CD4-positive, alpha-beta T cell (primary cell): Measurements from ENCODE around the gene DENND1A. TPM values are rescaled to one million over a fixed set of nuclear protein-coding genes. Genes with fewer than 3 reads are reported as not detected.

Source experiments
- ATAC-seq: fragments of 200-7000 bp; cut with Tn5 transposase; one replicate; pipeline ENCODE4 v1.10.0; 2022; ENCODE audit warnings: mild to moderate bottlenecking; ENCODE audit not compliant: poor library complexity
- CTCF ChIA-PET: fragments of 350-600 bp; sonication (Branson Sonifier 250); formaldehyde crosslinking; loops from one replicate; lab custom pipeline; 2021; ENCODE audit warnings: antibody characterized with exemption, inconsistent platforms; lab: Charles Lee
- POLR2A ChIA-PET: fragments of 350-600 bp; sonication (Branson Sonifier 250); formaldehyde crosslinking; loops from one replicate; lab custom pipeline; 2021; ENCODE audit warnings: antibody characterized with exemption, inconsistent platforms; lab: Charles Lee
- DNase-seq, 14 experiments: peaks; one replicate each; pipeline ENCODE4 v3.0.0-alpha.2; 2013 to 2020; ENCODE audit warnings: mixed read lengths in 2 of 14
- H3K27ac ChIP-seq, 2 donors: one replicate each; pipeline versions ENCODE4 v1.5.1 to v1.7.0; 2013; ENCODE audit warnings: low read length in 2 of 2, low read depth in 1 of 2, mild to moderate bottlenecking in 1 of 2
- H3K27me3 ChIP-seq, 2 experiments: 1 replicate in 1 of 2; 2 replicates in 1 of 2; pipeline versions ENCODE4 v1.6.1 to v1.7.0; 2013; ENCODE audit warnings: low read length in 2 of 2, control low read depth in 1 of 2, mild to moderate bottlenecking in 1 of 2, moderate library complexity in 1 of 2; ENCODE audit not compliant: insufficient read depth in 2 of 2, control insufficient read depth in 1 of 2
- H3K36me3 ChIP-seq: one replicate; pipeline ENCODE4 v1.6.1; 2013; ENCODE audit warnings: low read length, control low read depth; ENCODE audit not compliant: insufficient read depth
- H3K4me1 ChIP-seq: one replicate; pipeline ENCODE4 v1.6.1; 2013; ENCODE audit warnings: low read length, control low read depth; ENCODE audit not compliant: insufficient read depth
- H3K4me3 ChIP-seq: one replicate; pipeline ENCODE4 v1.5.1; 2013; ENCODE audit warnings: mild to moderate bottlenecking, low read length, moderate library complexity
- H3K9me3 ChIP-seq, 2 experiments: 1 replicate in 1 of 2; 2 replicates in 1 of 2; pipeline versions ENCODE4 v1.6.1 to v1.7.0; 2013; ENCODE audit warnings: low read length in 2 of 2, mild to moderate bottlenecking in 2 of 2, control low read depth in 1 of 2, moderate library complexity in 1 of 2; ENCODE audit not compliant: control insufficient read depth in 1 of 2, insufficient read depth in 1 of 2
- H3K27ac Mint-ChIP-seq: one replicate; pipeline ENCODE4 v1.8.0; 2020; ENCODE audit warnings: mixed read lengths
- H3K27me3 Mint-ChIP-seq: one replicate; pipeline ENCODE4 v1.8.0; 2021; ENCODE audit warnings: mixed read lengths
- H3K36me3 Mint-ChIP-seq: one replicate; pipeline ENCODE4 v1.8.0; 2021; ENCODE audit warnings: low read depth, mixed read lengths
- H3K4me1 Mint-ChIP-seq: one replicate; pipeline ENCODE4 v1.8.0; 2021; ENCODE audit warnings: low read depth, mixed read lengths
- H3K4me3 Mint-ChIP-seq: one replicate; pipeline ENCODE4 v1.8.0; 2020; ENCODE audit warnings: mild to moderate bottlenecking, mixed read lengths
- H3K9me3 Mint-ChIP-seq: one replicate; pipeline ENCODE4 v1.8.0; 2020; ENCODE audit warnings: mixed read lengths
- intact Hi-C, 2 experiments: fragments of 100-400 bp; cut with DNase I in 1 of 2; cut with micrococcal nuclease in 1 of 2; formaldehyde crosslinking; loops; one replicate each; pipeline versions ENCODE4 v1.15.1 to v1.9.0; 2023 to 2025; cut with DNase I, micrococcal nuclease
- total RNA-seq, 174 experiments: library from RNA in 2 of 174; stranded (reverse) in 2 of 174; gene quantifications; one replicate each; pipeline ENCODE4 v1.2.3 and lab custom pipeline; 2021 to 2026
- TF ChIP-seq, protein P1 (sequence below): fragments of 200-600 bp; IDR thresholded peaks from one replicate; pipeline ENCODE4 v1.8.0; 2022; ENCODE audit warnings: antibody characterized with exemption, mild to moderate bottlenecking

The DENND1A gene
- total RNA-seq, 2 experiments from 2014 or later = 20.0 to 20.6 TPM

DNA sequence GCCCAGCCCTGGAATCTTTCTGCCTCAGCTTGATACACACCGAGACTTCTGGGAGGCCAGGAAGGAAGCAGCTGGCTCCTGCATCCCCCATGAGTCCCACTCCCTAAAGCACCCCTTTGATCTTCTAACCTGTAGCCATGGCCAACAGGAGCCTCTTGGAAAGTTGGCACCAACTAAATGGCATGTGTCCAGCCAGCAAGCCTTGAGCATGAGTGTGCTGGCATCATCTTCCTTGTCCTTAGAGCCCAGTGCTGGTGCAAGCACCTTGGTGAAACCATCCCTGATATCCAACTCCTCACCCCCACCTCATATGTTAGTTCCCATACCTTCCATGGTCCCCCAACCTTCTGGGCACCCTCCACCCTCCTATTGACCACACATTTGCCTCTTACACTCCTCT lies 443.5 kb downstream of the DENND1A start:
- H3K4me1 Mint-ChIP-seq = no peaks in the 10 kb centered on the region
- ATAC-seq (no peak), DNase-seq (no peak)
- ChIA-PET POLR2A (no interaction called here), CTCF (no interaction called here)
- H3K27me3 ChIP-seq = no peaks in the 10 kb centered on the region
- H3K4me3 Mint-ChIP-seq = no peak overlapping the region
- no peaks in the 10 kb centered on the region for H3K4me1 ChIP-seq
- H3K27ac ChIP-seq = no peak overlapping the region
- no peaks in the 10 kb centered on the region for H3K36me3 ChIP-seq
- intact Hi-C loops = no loop called here
- no peaks in the 10 kb centered on the region for H3K27me3 Mint-ChIP-seq
- no peak overlapping the region for H3K27ac Mint-ChIP-seq
- H3K9me3 ChIP-seq = no peaks in the 10 kb centered on the region
- H3K36me3 Mint-ChIP-seq = no peaks in the 10 kb centered on the region
- no peak overlapping the region for H3K4me3 ChIP-seq
- no peaks in the 10 kb centered on the region for H3K9me3 Mint-ChIP-seq
- TF ChIP-seq, protein P1, sequence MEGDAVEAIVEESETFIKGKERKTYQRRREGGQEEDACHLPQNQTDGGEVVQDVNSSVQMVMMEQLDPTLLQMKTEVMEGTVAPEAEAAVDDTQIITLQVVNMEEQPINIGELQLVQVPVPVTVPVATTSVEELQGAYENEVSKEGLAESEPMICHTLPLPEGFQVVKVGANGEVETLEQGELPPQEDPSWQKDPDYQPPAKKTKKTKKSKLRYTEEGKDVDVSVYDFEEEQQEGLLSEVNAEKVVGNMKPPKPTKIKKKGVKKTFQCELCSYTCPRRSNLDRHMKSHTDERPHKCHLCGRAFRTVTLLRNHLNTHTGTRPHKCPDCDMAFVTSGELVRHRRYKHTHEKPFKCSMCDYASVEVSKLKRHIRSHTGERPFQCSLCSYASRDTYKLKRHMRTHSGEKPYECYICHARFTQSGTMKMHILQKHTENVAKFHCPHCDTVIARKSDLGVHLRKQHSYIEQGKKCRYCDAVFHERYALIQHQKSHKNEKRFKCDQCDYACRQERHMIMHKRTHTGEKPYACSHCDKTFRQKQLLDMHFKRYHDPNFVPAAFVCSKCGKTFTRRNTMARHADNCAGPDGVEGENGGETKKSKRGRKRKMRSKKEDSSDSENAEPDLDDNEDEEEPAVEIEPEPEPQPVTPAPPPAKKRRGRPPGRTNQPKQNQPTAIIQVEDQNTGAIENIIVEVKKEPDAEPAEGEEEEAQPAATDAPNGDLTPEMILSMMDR = no peak

DNA sequence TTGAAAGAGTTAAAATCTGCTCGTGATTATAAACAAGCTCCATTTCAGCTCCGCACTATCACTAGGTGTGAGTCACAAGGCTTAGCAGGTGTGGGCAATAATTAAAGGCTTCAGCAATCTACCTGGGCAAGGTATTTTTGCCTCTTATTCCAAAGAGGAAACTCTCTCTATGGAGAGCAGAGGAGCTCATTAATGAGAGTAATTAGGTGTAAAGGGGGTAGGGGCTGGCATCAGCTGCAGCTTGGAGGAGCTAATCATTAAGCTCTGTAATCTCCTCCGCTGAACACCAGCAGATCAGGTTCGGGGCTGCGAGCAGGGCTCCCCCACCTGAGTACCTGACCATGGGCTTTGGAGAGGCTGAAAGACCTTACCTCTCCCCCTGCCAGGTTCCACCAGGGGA lies 444.7 kb downstream of the DENND1A start:
- Histone ChIP-seq H3K9me3 (no peaks in the 10 kb centered on the region), H3K27ac (no peak overlapping the region), H3K36me3 (no peaks in the 10 kb centered on the region), H3K27me3 (no peaks in the 10 kb centered on the region), H3K4me3 (no peak overlapping the region), H3K4me1 (no peaks in the 10 kb centered on the region)
- ATAC-seq (no peak), DNase-seq (no peak)
- Mint-ChIP-seq H3K27me3 (no peaks in the 10 kb centered on the region), H3K9me3 (no peaks in the 10 kb centered on the region), H3K36me3 (no peaks in the 10 kb centered on the region), H3K4me1 (no peaks in the 10 kb centered on the region), H3K27ac (no peak overlapping the region), H3K4me3 (no peak overlapping the region)
- intact Hi-C loops = no loop called here
- POLR2A ChIA-PET = no interaction called here
- CTCF ChIA-PET = no interaction called here
- TF ChIP-seq, protein P1 = no peak

DNA sequence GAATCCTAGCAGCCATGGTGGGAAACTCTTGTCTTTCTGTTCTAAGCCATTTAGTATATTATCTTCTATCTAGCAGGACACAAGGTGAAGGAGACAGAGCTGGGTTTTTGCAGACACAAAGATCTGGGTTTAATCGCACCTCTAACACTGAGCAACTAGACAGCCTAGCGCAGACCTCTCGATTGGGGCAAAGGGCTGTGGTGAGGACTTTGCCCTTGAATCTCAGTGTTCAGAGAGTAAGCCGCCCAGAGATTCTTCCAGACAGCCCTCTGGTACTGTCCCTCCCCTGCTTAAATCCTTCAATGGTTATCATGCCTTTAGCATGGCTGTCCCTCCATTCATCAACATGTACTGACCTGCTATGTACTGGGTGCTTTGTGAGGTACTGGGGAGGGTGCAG lies 445.8 kb downstream of the DENND1A start:
- H3K27ac ChIP-seq = no peak overlapping the region
- TF ChIP-seq, protein P1 = no peak
- H3K4me3 Mint-ChIP-seq = no peak overlapping the region
- H3K27ac Mint-ChIP-seq = no peak overlapping the region
- no peaks in the 10 kb centered on the region for H3K9me3 Mint-ChIP-seq
- no peaks in the 10 kb centered on the region for H3K4me1 Mint-ChIP-seq
- ATAC-seq = no peak
- H3K36me3 Mint-ChIP-seq = no peaks in the 10 kb centered on the region
- POLR2A ChIA-PET = no interaction called here
- H3K27me3 ChIP-seq = no peaks in the 10 kb centered on the region
- CTCF ChIA-PET = no interaction called here
- intact Hi-C loops = no loop called here
- no peaks in the 10 kb centered on the region for H3K4me1 ChIP-seq
- H3K27me3 Mint-ChIP-seq = no peaks in the 10 kb centered on the region
- H3K9me3 ChIP-seq = no peaks in the 10 kb centered on the region
- H3K4me3 ChIP-seq = no peak overlapping the region
- no peak for DNase-seq
- no peaks in the 10 kb centered on the region for H3K36me3 ChIP-seq
